HepG2 (cell line): Measurements from ENCODE around the gene OAS3. TPM values are rescaled to one million over a fixed set of nuclear protein-coding genes. Genes with fewer than 3 reads are reported as not detected.

Experiments
- ATAC-seq: fragments of 200-7000 bp; cut with Tn5 transposase; 3 replicates; pipeline ENCODE4 v1.9.1; 2020; ENCODE audit warnings: mild to moderate bottlenecking, moderate library complexity
- BruUV-seq: library from RNA; stranded (reverse); fragments of 400-500 nt; replicated peaks from 2 replicates; lab custom pipeline; 2021; lab: Mats Ljungman, UMichigan
- CTCF ChIA-PET: fragments of 300-600 bp; formaldehyde crosslinking; extraction: SDS; loops from one replicate; lab custom pipeline; 2021; ENCODE audit warnings: low total read pairs, inconsistent platforms, low intra/inter-chr PET ratio; lab: Yijun Ruan, JAX
- POLR2A ChIA-PET: fragments of 350-600 bp; sonication (Branson Sonifier 250); formaldehyde crosslinking; loops from one replicate; lab custom pipeline; 2020; ENCODE audit warnings: antibody characterized with exemption, inconsistent platforms; lab: Yijun Ruan, JAX
- DNase-seq: peaks from one replicate; pipeline ENCODE4 v3.0.0-alpha.2; 2015; ENCODE audit warnings: low spot score
- FAIRE-seq: peaks from 3 replicates; lab custom pipeline; 2011; peaks lifted over from hg19 to GRCh38; lab: Jason Lieb, UNC
- H2AFZ ChIP-seq: one replicate; pipeline ENCODE4 v1.6.1; 2011; ENCODE audit warnings: low read length, inconsistent platforms
- H3K27ac ChIP-seq: fragments of 300-600 bp; 3 replicates; pipeline ENCODE4 v1.8.0; 2011; ENCODE audit warnings: mixed run types, mild to moderate bottlenecking, mixed read lengths, low read length, inconsistent platforms; ENCODE audit not compliant: insufficient read depth; ENCODE audit errors: extremely low read length
- H3K27me3 ChIP-seq, 2 experiments: fragments of 200-600 bp in 1 of 2; 2 replicates in 1 of 2; 3 replicates in 1 of 2; pipeline versions ENCODE4 v1.6.0 to v1.8.0; 2011; ENCODE audit warnings: low read length in 2 of 2, mild to moderate bottlenecking in 2 of 2, moderate library complexity in 2 of 2, inconsistent platforms in 1 of 2; ENCODE audit not compliant: insufficient read depth in 2 of 2, control insufficient read depth in 1 of 2
- H3K36me3 ChIP-seq, 2 experiments: fragments of 200-600 bp in 1 of 2; replicated peaks in 1 of 2; 2 replicates in 1 of 2; 3 replicates in 1 of 2; pipeline versions ENCODE4 v1.5.1 to v1.8.0; 2011; ENCODE audit warnings: low read length in 2 of 2, inconsistent platforms in 1 of 2; ENCODE audit not compliant: insufficient read depth in 2 of 2, control insufficient read depth in 1 of 2
- H3K4me1 ChIP-seq: 2 replicates; pipeline ENCODE4 v1.5.1; 2012; ENCODE audit warnings: low read length, inconsistent platforms; ENCODE audit not compliant: insufficient read depth
- H3K4me2 ChIP-seq: 2 replicates; pipeline ENCODE4 v1.6.0; 2011; ENCODE audit warnings: low read depth, low read length, inconsistent platforms
- H3K4me3 ChIP-seq, 3 experiments: fragments of 200-600 bp in 1 of 3; sonication (generic), shearing (Covaris generic) in 1 of 3; replicated peaks in 1 of 3; 2 replicates each; pipeline ENCODE4 v1.5.1; 2011 to 2016; ENCODE audit warnings: low read length in 3 of 3, inconsistent platforms in 2 of 3, low read depth in 2 of 3, mild to moderate bottlenecking in 2 of 3, control low read depth in 1 of 3, mixed read lengths in 1 of 3; ENCODE audit not compliant: insufficient read depth in 1 of 3
- H3K79me2 ChIP-seq: one replicate; pipeline ENCODE4 v1.6.1; 2011; ENCODE audit warnings: low read length, inconsistent platforms; ENCODE audit not compliant: insufficient read depth
- H3K9ac ChIP-seq: 2 replicates; pipeline ENCODE4 v1.6.0; 2011; ENCODE audit warnings: mild to moderate bottlenecking, low read depth, low read length, inconsistent platforms; ENCODE audit not compliant: insufficient read depth
- H3K9me3 ChIP-seq: 2 replicates; pipeline ENCODE4 v1.5.1; 2012; ENCODE audit warnings: mild to moderate bottlenecking, low read length
- H4K20me1 ChIP-seq: 2 replicates; pipeline ENCODE4 v1.6.0; 2011; ENCODE audit warnings: inconsistent platforms, mild to moderate bottlenecking, low read length, moderate library complexity; ENCODE audit not compliant: insufficient read depth
- BHLHE40 ChIP-seq: IDR thresholded peaks from 2 replicates; pipeline ENCODE4 v1.6.1; 2011; ENCODE audit warnings: low read length, improper control_type of control experiment
- CHD2 ChIP-seq: IDR thresholded peaks from 2 replicates; pipeline ENCODE4 v1.6.1; 2011; ENCODE audit warnings: low read depth, low read length, improper control_type of control experiment
- E2F1 ChIP-seq: sonication (generic); formaldehyde crosslinking; IDR thresholded peaks from 2 replicates; pipeline ENCODE4 v1.5.0; 2020; ENCODE audit warnings: missing genetic modification reagents
- FIP1L1 ChIP-seq: fragments of 200-400 bp; formaldehyde crosslinking; IDR thresholded peaks from 2 replicates; pipeline ENCODE4 v1.6.1; 2018; ENCODE audit warnings: low read depth, mild to moderate bottlenecking, low read length, moderate library complexity, borderline replicate concordance; ENCODE audit not compliant: insufficient read depth
- NFIC ChIP-seq: IDR thresholded peaks from 2 replicates; pipeline ENCODE4 v1.6.1; 2012; ENCODE audit warnings: mild to moderate bottlenecking, low read length, inconsistent platforms
- ONECUT2 ChIP-seq: sonication (generic); formaldehyde crosslinking; IDR thresholded peaks from 2 replicates; pipeline ENCODE4 v1.4.0; 2020; ENCODE audit warnings: missing genetic modification reagents
- REST ChIP-seq, 2 experiments: IDR thresholded peaks; 2 replicates each; pipeline ENCODE4 v1.6.1; 2011 to 2012; ENCODE audit warnings: low read length in 2 of 2, borderline replicate concordance in 1 of 2, low read depth in 1 of 2, mild to moderate bottlenecking in 1 of 2, moderate library complexity in 1 of 2
- ZNF720 ChIP-seq: sonication (generic); formaldehyde crosslinking; IDR thresholded peaks from 2 replicates; pipeline ENCODE4 v1.4.0; 2020; ENCODE audit warnings: missing genetic modification reagents
- ZNF879 ChIP-seq: sonication (generic); formaldehyde crosslinking; IDR thresholded peaks from 2 replicates; pipeline ENCODE4 v1.8.1; 2023; ENCODE audit warnings: missing genetic modification reagents
- WGBS: methylation state at CpG from one replicate; pipeline ENCODE4 v1.1.6; 2017; ENCODE audit warnings: low lambda C conversion rate; 5-methylcytosine and 5-hydroxymethylcytosine counted together
- in situ Hi-C: cut with HindIII; loops from 2 replicates; pipeline ENCODE4 v1.10.0; 2017; ENCODE audit warnings: low pct_unique_long_range_greater_than_20kb; ENCODE audit not compliant: extremely low pct_ligation_motif_present
- intact Hi-C: fragments of 100-400 bp; cut with micrococcal nuclease; formaldehyde crosslinking; loops from one replicate; pipeline ENCODE4 v1.10.0; 2022; ENCODE audit not compliant: unreplicated experiment
- polyA plus RNA-seq, 8 experiments: library from polyadenylated mRNA; depleted of rRNA in 3 of 8; stranded (reverse) in 7 of 8; unstranded in 1 of 8; fragments of >200 nt; fragmentation: Illumina TruSeq in 4 of 8; extraction: Trizol in 4 of 8; gene quantifications; 2 replicates each; pipeline versions ENCODE4 v1.2.1 to v1.2.3, GENCODE V29; 2011 to 2016; ENCODE audit warnings: low read depth in 4 of 8, missing spikeins in 1 of 8, mixed read lengths in 1 of 8; ENCODE audit not compliant: insufficient read depth in 1 of 8
- total RNA-seq, 5 experiments: library from RNA; depleted of rRNA; stranded (reverse); fragments of >200 nt; fragmentation: Illumina TruSeq; extraction: Trizol; gene quantifications; 2 replicates each; pipeline ENCODE4 v1.2.3, GENCODE V29; 2016; ENCODE audit warnings: low read depth in 1 of 5

The OAS3 gene
- total and polyA plus RNA-seq, 2 of the 13 experiments (the other 11 are each of a cell fraction or from before 2014, with no cell fraction given), result 4.8 to 10.5 TPM

- TF ChIP-seq CHD2, result no peak
- no peak for TF ChIP-seq FIP1L1
- TF ChIP-seq ZNF720 (CRISPR knock-in tag), result no peak
- TF ChIP-seq ZNF879, result no peak
- TF ChIP-seq ONECUT2, result no peak
- no peak for TF ChIP-seq BHLHE40
- H3K9ac ChIP-seq, result no peak overlapping the region
- FAIRE-seq (no peak), DNase-seq (no peak), ATAC-seq (peak; percentile 41; the same call in 1 of the 3 replicates)
- H3K4me3 ChIP-seq, result no peak overlapping the region
- WGBS, result 0% methylated on average over 2 of the region's 6 CpGs
- H3K9me3 ChIP-seq, result no peaks in the 10 kb centered on the region
- BruUV-seq, result no TSS peak
- no peak overlapping the region for H3K27ac ChIP-seq
- intact Hi-C loops (no loop called here), in situ Hi-C loops (no loop called here)
- H3K79me2 ChIP-seq, result no peaks in the 10 kb centered on the region
- ChIA-PET CTCF (no interaction called here), POLR2A (no interaction called here)
- H4K20me1 ChIP-seq, result no peaks in the 10 kb centered on the region
- no peak overlapping the region for H3K4me2 ChIP-seq
- no peaks in the 10 kb centered on the region for H3K36me3 ChIP-seq
- H2AFZ ChIP-seq, result no peak overlapping the region
- no peaks in the 10 kb centered on the region for H3K4me1 ChIP-seq
- H3K27me3 ChIP-seq, result peaks cover 2 to 18% of the 10 kb centered on the region in 2 experiments; a peak in 3 of 5 replicates
These were observed 46.9 kb upstream of the OAS3 start for GRCh38 chr12:112891093-112892024.

GRCh38 chr12:112892856-112893255 lies 45.4 kb upstream of the OAS3 start:
- no peak overlapping the region for H3K9ac ChIP-seq
- no peaks in the 10 kb centered on the region for H3K79me2 ChIP-seq
- H3K4me3 ChIP-seq, result no peak overlapping the region
- 0% methylated on average over 2 of the region's 2 CpGs for WGBS
- H3K27me3 ChIP-seq, result peaks cover 3 to 32% of the 10 kb centered on the region in 2 experiments
- H3K9me3 ChIP-seq, result no peaks in the 10 kb centered on the region
- no peaks in the 10 kb centered on the region for H3K4me1 ChIP-seq
- DNase-seq (no peak), FAIRE-seq (no peak), ATAC-seq (no peak)
- CTCF ChIA-PET, result no interaction called here
- intact Hi-C loops, result no loop called here
- in situ Hi-C loops, result no loop called here
- BruUV-seq, result no TSS peak
- POLR2A ChIA-PET, result no interaction called here
- no peak overlapping the region for H2AFZ ChIP-seq
- TF ChIP-seq REST (IDR thresholded peaks at IDR 0.05; ENCODE audit: borderline replicate concordance in 1 of 2, low read depth in 1 of 2, low read length in 2 of 2) (peak in 1 of 2 experiments; percentile 44; a peak in 2 of 4 replicates), NFIC (no peak), E2F1 (no peak)
- H3K36me3 ChIP-seq, result no peaks in the 10 kb centered on the region
- H4K20me1 ChIP-seq, result no peaks in the 10 kb centered on the region
- H3K27ac ChIP-seq, result no peak overlapping the region
- H3K4me2 ChIP-seq, result no peak overlapping the region
